HepG2 (cell line): ENCODE measurements around the gene PPOX. TPM values are rescaled to one million over a fixed set of nuclear protein-coding genes. Genes with fewer than 3 reads are reported as not detected.

Experiments
- MAFK ChIP-seq, 2 experiments: IDR thresholded peaks in 1 of 2; conservative IDR thresholded peaks in 1 of 2; 2 replicates each; pipeline ENCODE4 v1.6.1; 2011; ENCODE audit warnings: improper control_type of control experiment in 2 of 2, low read length in 2 of 2
- MBNL3 ChIP-seq: fragments of 250-450 bp; sonication (Bioruptor Pico); conservative IDR thresholded peaks from 2 replicates; pipeline ENCODE4 v1.8.0; 2022; ENCODE audit warnings: mild to moderate bottlenecking, inconsistent platforms
- NCOA1 ChIP-seq: sonication (generic); formaldehyde crosslinking; IDR thresholded peaks from 2 replicates; pipeline ENCODE4 v1.9.0; 2021; ENCODE audit warnings: missing genetic modification reagents
- TBX3 ChIP-seq: fragments of 450-650 bp; IDR thresholded peaks from 2 replicates; pipeline ENCODE4 v1.6.1; 2017; ENCODE audit warnings: antibody characterized with exemption, mild to moderate bottlenecking, inconsistent platforms, borderline replicate concordance
- XBP1 ChIP-seq: sonication (generic); formaldehyde crosslinking; IDR thresholded peaks from 2 replicates; pipeline ENCODE4 v1.5.0; 2020; ENCODE audit warnings: missing genetic modification reagents
- ZNF251 ChIP-seq: sonication (generic); formaldehyde crosslinking; IDR thresholded peaks from 2 replicates; pipeline ENCODE4 v1.9.0; 2021; ENCODE audit warnings: mild to moderate bottlenecking, missing genetic modification reagents
- polyA plus RNA-seq, 8 experiments: library from polyadenylated mRNA; depleted of rRNA in 3 of 8; stranded (reverse) in 7 of 8; unstranded in 1 of 8; fragments of >200 nt; fragmentation: Illumina TruSeq in 4 of 8; extraction: Trizol in 4 of 8; gene quantifications; 2 replicates each; pipeline versions ENCODE4 v1.2.1 to v1.2.3, GENCODE V29; 2011 to 2016; ENCODE audit warnings: low read depth in 4 of 8, missing spikeins in 1 of 8, mixed read lengths in 1 of 8; ENCODE audit not compliant: insufficient read depth in 1 of 8
- total RNA-seq, 5 experiments: library from RNA; depleted of rRNA; stranded (reverse); fragments of >200 nt; fragmentation: Illumina TruSeq; extraction: Trizol; gene quantifications; 2 replicates each; pipeline ENCODE4 v1.2.3, GENCODE V29; 2016; ENCODE audit warnings: low read depth in 1 of 5
- TF ChIP-seq, protein P1 (sequence below): IDR thresholded peaks from 2 replicates; pipeline ENCODE4 v1.4.0; 2020; ENCODE audit warnings: mild to moderate bottlenecking, missing genetic modification reagents
- TF ChIP-seq, protein P2 (sequence below): sonication (generic); formaldehyde crosslinking; IDR thresholded peaks from 2 replicates; pipeline ENCODE4 v1.4.0; 2020; ENCODE audit warnings: mild to moderate bottlenecking, missing genetic modification reagents
- TF ChIP-seq, protein P3 (sequence below): sonication (generic); formaldehyde crosslinking; IDR thresholded peaks from one replicate; pipeline ENCODE4 v1.5.1; 2020; ENCODE audit warnings: mild to moderate bottlenecking, missing genetic modification reagents; ENCODE audit errors: not compliant biosample characterization
- TF ChIP-seq, protein P4 (sequence below): sonication (generic); formaldehyde crosslinking; IDR thresholded peaks from 2 replicates; pipeline ENCODE4 v1.4.0; 2020; ENCODE audit warnings: mild to moderate bottlenecking, low read depth, missing genetic modification reagents
- TF ChIP-seq, protein P5 (sequence below): sonication (generic); formaldehyde crosslinking; IDR thresholded peaks from 2 replicates; pipeline ENCODE4 v1.5.0; 2020; ENCODE audit warnings: mild to moderate bottlenecking, low read depth, missing genetic modification reagents, borderline replicate concordance

PPOX gene
- total and polyA plus RNA-seq, 2 of the 13 experiments (the other 11 are each of a cell fraction or from before 2014, with no cell fraction given) = 15.5 to 27.7 TPM

DNA sequence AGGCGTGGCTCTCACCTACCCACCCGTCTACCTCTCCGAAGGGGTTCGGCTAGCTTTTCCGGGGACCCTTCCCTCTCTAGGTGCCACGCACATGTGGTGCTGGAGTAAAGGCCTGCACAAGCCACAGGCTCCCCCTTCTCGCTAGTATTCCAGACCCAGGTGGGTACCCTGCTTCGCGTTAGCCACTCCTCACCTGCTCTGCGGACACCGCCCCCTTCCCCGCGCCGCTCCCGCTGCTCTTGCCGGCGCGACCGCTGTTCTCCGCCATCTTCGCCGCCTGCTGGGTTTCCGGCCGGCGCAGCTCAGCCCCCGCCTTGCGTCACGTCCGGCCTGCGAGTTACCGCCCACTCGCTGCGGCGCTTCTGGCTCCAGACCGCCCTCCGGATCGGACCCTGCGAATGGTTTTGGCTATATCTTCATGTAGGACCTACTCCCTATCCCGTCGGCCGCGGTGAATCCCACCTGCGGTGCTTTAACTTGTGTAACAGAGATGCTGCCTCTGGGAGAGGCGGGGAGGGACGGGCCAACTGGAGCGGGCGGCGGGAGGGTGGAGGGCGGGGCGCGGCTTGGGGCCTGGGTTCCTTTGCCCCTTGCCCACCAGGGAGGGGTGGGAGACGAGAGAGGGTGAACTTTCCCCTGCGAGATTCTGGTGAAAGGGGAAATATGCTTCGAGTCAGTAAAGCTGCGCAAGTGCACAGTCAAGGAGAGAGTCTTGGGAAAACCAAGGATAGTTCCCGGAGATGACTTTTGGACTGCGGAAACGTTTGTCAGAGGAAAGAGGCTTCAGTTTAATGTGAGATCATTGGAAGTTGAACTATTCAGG, 48.3 kb upstream of the PPOX start, which contains the start of the genes NIT1 and PFDN2 (continued):
- TF ChIP-seq, protein P1, sequence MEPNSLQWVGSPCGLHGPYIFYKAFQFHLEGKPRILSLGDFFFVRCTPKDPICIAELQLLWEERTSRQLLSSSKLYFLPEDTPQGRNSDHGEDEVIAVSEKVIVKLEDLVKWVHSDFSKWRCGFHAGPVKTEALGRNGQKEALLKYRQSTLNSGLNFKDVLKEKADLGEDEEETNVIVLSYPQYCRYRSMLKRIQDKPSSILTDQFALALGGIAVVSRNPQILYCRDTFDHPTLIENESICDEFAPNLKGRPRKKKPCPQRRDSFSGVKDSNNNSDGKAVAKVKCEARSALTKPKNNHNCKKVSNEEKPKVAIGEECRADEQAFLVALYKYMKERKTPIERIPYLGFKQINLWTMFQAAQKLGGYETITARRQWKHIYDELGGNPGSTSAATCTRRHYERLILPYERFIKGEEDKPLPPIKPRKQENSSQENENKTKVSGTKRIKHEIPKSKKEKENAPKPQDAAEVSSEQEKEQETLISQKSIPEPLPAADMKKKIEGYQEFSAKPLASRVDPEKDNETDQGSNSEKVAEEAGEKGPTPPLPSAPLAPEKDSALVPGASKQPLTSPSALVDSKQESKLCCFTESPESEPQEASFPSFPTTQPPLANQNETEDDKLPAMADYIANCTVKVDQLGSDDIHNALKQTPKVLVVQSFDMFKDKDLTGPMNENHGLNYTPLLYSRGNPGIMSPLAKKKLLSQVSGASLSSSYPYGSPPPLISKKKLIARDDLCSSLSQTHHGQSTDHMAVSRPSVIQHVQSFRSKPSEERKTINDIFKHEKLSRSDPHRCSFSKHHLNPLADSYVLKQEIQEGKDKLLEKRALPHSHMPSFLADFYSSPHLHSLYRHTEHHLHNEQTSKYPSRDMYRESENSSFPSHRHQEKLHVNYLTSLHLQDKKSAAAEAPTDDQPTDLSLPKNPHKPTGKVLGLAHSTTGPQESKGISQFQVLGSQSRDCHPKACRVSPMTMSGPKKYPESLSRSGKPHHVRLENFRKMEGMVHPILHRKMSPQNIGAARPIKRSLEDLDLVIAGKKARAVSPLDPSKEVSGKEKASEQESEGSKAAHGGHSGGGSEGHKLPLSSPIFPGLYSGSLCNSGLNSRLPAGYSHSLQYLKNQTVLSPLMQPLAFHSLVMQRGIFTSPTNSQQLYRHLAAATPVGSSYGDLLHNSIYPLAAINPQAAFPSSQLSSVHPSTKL = peak; percentile 31
- TF ChIP-seq, protein P2, sequence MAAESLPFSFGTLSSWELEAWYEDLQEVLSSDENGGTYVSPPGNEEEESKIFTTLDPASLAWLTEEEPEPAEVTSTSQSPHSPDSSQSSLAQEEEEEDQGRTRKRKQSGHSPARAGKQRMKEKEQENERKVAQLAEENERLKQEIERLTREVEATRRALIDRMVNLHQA = no peak
- TF ChIP-seq XBP1 (no peak), MAFK (conservative IDR thresholded peaks at IDR 0.05 in 1 of 2, IDR thresholded peaks at IDR 0.05 in 1 of 2; ENCODE audit: low read length in 2 of 2) (no peak), MBNL3 (CRISPR knock-in tag) (no peak), ZNF251 (no peak), NCOA1 (no peak), TBX3 (no peak)
- TF ChIP-seq, protein P3, sequence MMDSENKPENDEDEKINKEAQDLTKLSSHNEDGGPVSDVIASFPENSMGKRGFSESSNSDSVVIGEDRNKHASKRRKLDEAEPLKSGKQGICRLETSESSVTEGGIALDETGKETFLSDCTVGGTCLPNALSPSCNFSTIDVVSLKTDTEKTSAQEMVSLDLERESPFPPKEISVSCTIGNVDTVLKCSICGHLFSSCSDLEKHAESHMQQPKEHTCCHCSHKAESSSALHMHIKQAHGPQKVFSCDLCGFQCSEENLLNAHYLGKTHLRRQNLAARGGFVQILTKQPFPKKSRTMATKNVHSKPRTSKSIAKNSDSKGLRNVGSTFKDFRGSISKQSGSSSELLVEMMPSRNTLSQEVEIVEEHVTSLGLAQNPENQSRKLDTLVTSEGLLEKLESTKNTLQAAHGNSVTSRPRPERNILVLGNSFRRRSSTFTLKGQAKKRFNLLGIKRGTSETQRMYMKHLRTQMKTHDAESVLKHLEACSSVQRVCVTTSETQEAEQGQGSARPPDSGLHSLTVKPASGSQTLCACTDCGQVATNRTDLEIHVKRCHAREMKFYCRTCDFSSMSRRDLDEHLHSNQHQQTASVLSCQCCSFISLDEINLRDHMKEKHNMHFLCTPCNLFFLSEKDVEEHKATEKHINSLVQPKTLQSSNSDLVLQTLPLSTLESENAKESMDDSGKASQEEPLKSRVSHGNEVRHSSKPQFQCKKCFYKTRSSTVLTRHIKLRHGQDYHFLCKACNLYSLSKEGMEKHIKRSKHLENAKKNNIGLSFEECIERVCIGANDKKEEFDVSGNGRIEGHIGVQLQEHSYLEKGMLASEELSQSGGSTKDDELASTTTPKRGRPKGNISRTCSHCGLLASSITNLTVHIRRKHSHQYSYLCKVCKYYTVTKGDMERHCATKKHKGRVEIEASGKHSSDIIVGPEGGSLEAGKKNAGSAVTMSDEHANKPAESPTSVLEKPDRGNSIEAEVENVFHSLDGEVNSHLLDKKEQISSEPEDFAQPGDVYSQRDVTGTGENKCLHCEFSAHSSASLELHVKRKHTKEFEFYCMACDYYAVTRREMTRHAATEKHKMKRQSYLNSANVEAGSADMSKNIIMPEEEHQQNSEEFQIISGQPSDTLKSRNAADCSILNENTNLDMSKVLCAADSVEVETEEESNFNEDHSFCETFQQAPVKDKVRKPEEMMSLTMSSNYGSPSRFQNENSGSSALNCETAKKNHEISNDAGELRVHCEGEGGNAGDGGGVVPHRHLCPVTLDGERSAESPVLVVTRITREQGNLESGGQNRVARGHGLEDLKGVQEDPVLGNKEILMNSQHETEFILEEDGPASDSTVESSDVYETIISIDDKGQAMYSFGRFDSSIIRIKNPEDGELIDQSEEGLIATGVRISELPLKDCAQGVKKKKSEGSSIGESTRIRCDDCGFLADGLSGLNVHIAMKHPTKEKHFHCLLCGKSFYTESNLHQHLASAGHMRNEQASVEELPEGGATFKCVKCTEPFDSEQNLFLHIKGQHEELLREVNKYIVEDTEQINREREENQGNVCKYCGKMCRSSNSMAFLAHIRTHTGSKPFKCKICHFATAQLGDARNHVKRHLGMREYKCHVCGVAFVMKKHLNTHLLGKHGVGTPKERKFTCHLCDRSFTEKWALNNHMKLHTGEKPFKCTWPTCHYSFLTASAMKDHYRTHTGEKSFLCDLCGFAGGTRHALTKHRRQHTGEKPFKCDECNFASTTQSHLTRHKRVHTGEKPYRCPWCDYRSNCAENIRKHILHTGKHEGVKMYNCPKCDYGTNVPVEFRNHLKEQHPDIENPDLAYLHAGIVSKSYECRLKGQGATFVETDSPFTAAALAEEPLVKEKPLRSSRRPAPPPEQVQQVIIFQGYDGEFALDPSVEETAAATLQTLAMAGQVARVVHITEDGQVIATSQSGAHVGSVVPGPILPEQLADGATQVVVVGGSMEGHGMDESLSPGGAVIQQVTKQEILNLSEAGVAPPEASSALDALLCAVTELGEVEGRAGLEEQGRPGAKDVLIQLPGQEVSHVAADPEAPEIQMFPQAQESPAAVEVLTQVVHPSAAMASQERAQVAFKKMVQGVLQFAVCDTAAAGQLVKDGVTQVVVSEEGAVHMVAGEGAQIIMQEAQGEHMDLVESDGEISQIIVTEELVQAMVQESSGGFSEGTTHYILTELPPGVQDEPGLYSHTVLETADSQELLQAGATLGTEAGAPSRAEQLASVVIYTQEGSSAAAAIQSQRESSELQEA (CRISPR knock-in tag) = no peak
- TF ChIP-seq, protein P4, sequence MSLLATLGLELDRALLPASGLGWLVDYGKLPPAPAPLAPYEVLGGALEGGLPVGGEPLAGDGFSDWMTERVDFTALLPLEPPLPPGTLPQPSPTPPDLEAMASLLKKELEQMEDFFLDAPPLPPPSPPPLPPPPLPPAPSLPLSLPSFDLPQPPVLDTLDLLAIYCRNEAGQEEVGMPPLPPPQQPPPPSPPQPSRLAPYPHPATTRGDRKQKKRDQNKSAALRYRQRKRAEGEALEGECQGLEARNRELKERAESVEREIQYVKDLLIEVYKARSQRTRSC = no peak
- TF ChIP-seq, protein P5, sequence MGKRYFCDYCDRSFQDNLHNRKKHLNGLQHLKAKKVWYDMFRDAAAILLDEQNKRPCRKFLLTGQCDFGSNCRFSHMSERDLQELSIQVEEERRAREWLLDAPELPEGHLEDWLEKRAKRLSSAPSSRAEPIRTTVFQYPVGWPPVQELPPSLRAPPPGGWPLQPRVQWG (CRISPR knock-in tag) = no peak
